NCI-H82 treated with DMSO at 0.1 percent for 48 hours (cell line): Measurements from ENCODE around the gene FMO5.

Experiments used
- DNase-seq: peaks from one replicate; lab custom pipeline; 2025; ENCODE audit not compliant: unreplicated experiment; lab: John Stamatoyannopoulos, UW

FMO5 gene

GRCh38 chr1:147151244-147151643 is 73.9 kb downstream of the FMO5 start:
- no peak for DNase-seq

- no peak for DNase-seq
Measured at GRCh38 chr1:147142886-147143285, 82.3 kb downstream of the FMO5 start.
